ENCODE results near the gene TTC36.

The TTC36 gene

GRCh38 chr11:118524757-118525470 is 2.4 kb upstream of the TTC36 start:
- DNase-seq (ENCODE audit: low spot score): no peak
- H3K27me3 Mint-ChIP-seq (ENCODE audit: low read depth): no peaks in the 10 kb centered on the region
- no peaks in the 10 kb centered on the region for H3K9me3 Mint-ChIP-seq
- H3K36me3 Mint-ChIP-seq (ENCODE audit: low read depth): peaks cover 40% of the 10 kb centered on the region
- H3K4me1 Mint-ChIP-seq (ENCODE audit: low read depth): peaks cover 8% of the 10 kb centered on the region
- no peak overlapping the region for H3K27ac Mint-ChIP-seq
- no peak overlapping the region for H3K4me3 Mint-ChIP-seq

GRCh38 chr11:118526688-118527087 is 586 bp upstream of the TTC36 start:
- no peak overlapping the region for H3K4me3 Mint-ChIP-seq
- H3K27ac Mint-ChIP-seq: no peak overlapping the region
- peaks cover 15% of the 10 kb centered on the region for H3K4me1 Mint-ChIP-seq (ENCODE audit: low read depth)
- peaks cover 25% of the 10 kb centered on the region for H3K36me3 Mint-ChIP-seq (ENCODE audit: low read depth)
- DNase-seq (ENCODE audit: low spot score): no peak
- no peaks in the 10 kb centered on the region for H3K9me3 Mint-ChIP-seq
- H3K27me3 Mint-ChIP-seq (ENCODE audit: low read depth): no peaks in the 10 kb centered on the region

- no peaks in the 10 kb centered on the region for H3K9me3 Mint-ChIP-seq
- no peak overlapping the region for H3K4me3 Mint-ChIP-seq
- H3K4me1 Mint-ChIP-seq (ENCODE audit: low read depth): peaks cover 17% of the 10 kb centered on the region
- peaks cover 13% of the 10 kb centered on the region for H3K36me3 Mint-ChIP-seq (ENCODE audit: low read depth)
- DNase-seq (ENCODE audit: low spot score): no peak
- H3K27ac Mint-ChIP-seq: no peak overlapping the region
- H3K27me3 Mint-ChIP-seq (ENCODE audit: low read depth): no peaks in the 10 kb centered on the region
Measured at GRCh38 chr11:118528511-118528910, 1.2 kb downstream of the TTC36 start.

GRCh38 chr11:118529584-118530175 is 2.4 kb downstream of the TTC36 start:
- DNase-seq (ENCODE audit: low spot score): no peak
- no peaks in the 10 kb centered on the region for H3K9me3 Mint-ChIP-seq
- H3K4me1 Mint-ChIP-seq (ENCODE audit: low read depth): peaks cover 17% of the 10 kb centered on the region
- H3K27ac Mint-ChIP-seq: peak overlapping the region; percentile 62
- H3K36me3 Mint-ChIP-seq (ENCODE audit: low read depth): peaks cover 5% of the 10 kb centered on the region
- H3K4me3 Mint-ChIP-seq: peak overlapping the region; percentile 82
- H3K27me3 Mint-ChIP-seq (ENCODE audit: low read depth): no peaks in the 10 kb centered on the region

GRCh38 chr11:118530180-118530682 is 3.0 kb downstream of the TTC36 start:
- peaks cover 1% of the 10 kb centered on the region for H3K36me3 Mint-ChIP-seq (ENCODE audit: low read depth)
- peak overlapping the region; percentile 82 for H3K4me3 Mint-ChIP-seq
- H3K27me3 Mint-ChIP-seq (ENCODE audit: low read depth): no peaks in the 10 kb centered on the region
- peaks cover 17% of the 10 kb centered on the region for H3K4me1 Mint-ChIP-seq (ENCODE audit: low read depth)
- H3K9me3 Mint-ChIP-seq: no peaks in the 10 kb centered on the region
- DNase-seq (ENCODE audit: low spot score): no peak
- H3K27ac Mint-ChIP-seq: no peak overlapping the region

GRCh38 chr11:118530683-118531596 is 3.7 kb downstream of the TTC36 start, which contains the start of gene TMEM25:
Gene TMEM25, plus strand, starts transcription at chr11:118531192. Its CDS starts 610 bp downstream, at chr11:118531802.
- DNase-seq (ENCODE audit: low spot score): peak; percentile 76

GRCh38 chr11:118531597-118532084 is 4.4 kb downstream of the TTC36 start:
- Mint-ChIP-seq H3K27ac (peak overlapping the region; percentile 78), H3K9me3 (no peaks in the 10 kb centered on the region), H3K4me1 (ENCODE audit: low read depth) (peaks cover 17% of the 10 kb centered on the region), H3K27me3 (ENCODE audit: low read depth) (no peaks in the 10 kb centered on the region), H3K4me3 (peak overlapping the region; percentile 86), H3K36me3 (ENCODE audit: low read depth) (no peaks in the 10 kb centered on the region)
- no peak for DNase-seq (ENCODE audit: low spot score)

More at GRCh38 chr11:118530683-118531596, 3.7 kb downstream of the TTC36 start, which contains the start of gene TMEM25:
- H3K9me3 Mint-ChIP-seq: no peaks in the 10 kb centered on the region
- H3K27ac Mint-ChIP-seq: peak within 1 kb of the TSS; percentile 78
- peak within 1 kb of the TSS; percentile 86 for H3K4me3 Mint-ChIP-seq
- H3K27me3 Mint-ChIP-seq (ENCODE audit: low read depth): no peaks in the 10 kb centered on the region
- peaks cover 17% of the 10 kb centered on the region for H3K4me1 Mint-ChIP-seq (ENCODE audit: low read depth)
- peaks cover 1% of the 10 kb centered on the region for H3K36me3 Mint-ChIP-seq (ENCODE audit: low read depth)

- Mint-ChIP-seq H3K27ac (peak overlapping the region; percentile 78), H3K9me3 (no peaks in the 10 kb centered on the region), H3K4me3 (peak overlapping the region; percentile 86), H3K36me3 (ENCODE audit: low read depth) (no peaks in the 10 kb centered on the region), H3K4me1 (ENCODE audit: low read depth) (peaks cover 17% of the 10 kb centered on the region), H3K27me3 (ENCODE audit: low read depth) (no peaks in the 10 kb centered on the region)
- no peak for DNase-seq (ENCODE audit: low spot score)
Measured at GRCh38 chr11:118532091-118532490, 4.8 kb downstream of the TTC36 start.

GRCh38 chr11:118532852-118533768 is 5.8 kb downstream of the TTC36 start:
- Mint-ChIP-seq H3K9me3 (no peaks in the 10 kb centered on the region), H3K36me3 (ENCODE audit: low read depth) (no peaks in the 10 kb centered on the region), H3K27ac (no peak overlapping the region), H3K4me3 (no peak overlapping the region), H3K4me1 (ENCODE audit: low read depth) (peaks cover 17% of the 10 kb centered on the region), H3K27me3 (ENCODE audit: low read depth) (no peaks in the 10 kb centered on the region)
- no peak for DNase-seq (ENCODE audit: low spot score)

GRCh38 chr11:118533769-118534729 is 6.8 kb downstream of the TTC36 start:
- Mint-ChIP-seq H3K9me3 (no peaks in the 10 kb centered on the region), H3K4me3 (no peak overlapping the region), H3K36me3 (ENCODE audit: low read depth) (no peaks in the 10 kb centered on the region), H3K27me3 (ENCODE audit: low read depth) (no peaks in the 10 kb centered on the region), H3K27ac (no peak overlapping the region), H3K4me1 (ENCODE audit: low read depth) (peaks cover 16% of the 10 kb centered on the region)
- DNase-seq (ENCODE audit: low spot score): no peak

GRCh38 chr11:118535261-118535660 is 8.0 kb downstream of the TTC36 start:
- DNase-seq (ENCODE audit: low spot score): no peak
- Mint-ChIP-seq H3K4me3 (no peak overlapping the region), H3K36me3 (ENCODE audit: low read depth) (peaks cover 2% of the 10 kb centered on the region), H3K4me1 (ENCODE audit: low read depth) (peaks cover 6% of the 10 kb centered on the region), H3K9me3 (no peaks in the 10 kb centered on the region), H3K27me3 (ENCODE audit: low read depth) (no peaks in the 10 kb centered on the region), H3K27ac (no peak overlapping the region)

GRCh38 chr11:118536726-118537125 is 9.5 kb downstream of the TTC36 start:
- Mint-ChIP-seq H3K9me3 (no peaks in the 10 kb centered on the region), H3K27ac (no peak overlapping the region), H3K4me3 (no peak overlapping the region), H3K36me3 (ENCODE audit: low read depth) (peaks cover 2% of the 10 kb centered on the region), H3K4me1 (ENCODE audit: low read depth) (peaks cover 2% of the 10 kb centered on the region), H3K27me3 (ENCODE audit: low read depth) (no peaks in the 10 kb centered on the region)
- DNase-seq (ENCODE audit: low spot score): no peak

All from T-helper 2 cell treated with Interferon-gamma antibody and Interleukin-4, amounts not matched to agents 5 μg/mL and 100 μg/mL, for 36 hours (primary cell).